ENCODE data around the gene IGF1R.

DNA sequence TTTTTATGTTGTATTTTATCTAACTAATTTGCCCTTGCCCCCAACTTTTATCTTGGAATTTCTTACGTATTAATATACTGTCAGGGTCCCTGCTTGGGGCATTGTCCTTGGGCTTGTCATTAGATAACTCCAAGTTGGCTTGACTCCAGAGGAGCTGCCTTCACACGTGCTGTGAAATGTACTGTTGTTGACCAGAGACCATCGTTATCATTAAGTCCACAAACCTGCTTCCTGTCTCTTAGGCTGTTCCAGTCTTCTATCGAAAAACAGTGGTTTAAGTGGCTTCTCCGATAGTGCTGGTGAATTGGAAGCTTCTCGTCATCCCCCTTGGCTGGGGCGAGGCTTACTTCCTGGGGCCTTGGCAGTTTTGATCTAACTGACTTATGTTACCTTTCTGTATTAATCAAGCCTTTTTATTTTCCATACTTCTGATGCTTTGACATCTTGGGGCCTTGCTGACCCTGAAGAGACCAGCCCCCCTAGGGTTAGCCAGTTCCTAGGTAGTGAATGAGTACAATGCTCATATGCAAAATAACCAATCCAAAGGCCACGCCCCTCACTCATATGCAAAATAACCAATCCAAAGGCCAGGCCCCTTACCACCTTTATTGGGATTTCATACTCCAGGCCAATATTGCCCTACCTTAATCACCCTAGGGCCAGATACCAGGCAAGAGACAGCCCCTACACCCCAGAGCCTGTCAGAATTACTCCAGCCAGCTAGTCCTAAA lies 164.5 kb downstream of the IGF1R start:
- TF ChIP-seq, protein P1, sequence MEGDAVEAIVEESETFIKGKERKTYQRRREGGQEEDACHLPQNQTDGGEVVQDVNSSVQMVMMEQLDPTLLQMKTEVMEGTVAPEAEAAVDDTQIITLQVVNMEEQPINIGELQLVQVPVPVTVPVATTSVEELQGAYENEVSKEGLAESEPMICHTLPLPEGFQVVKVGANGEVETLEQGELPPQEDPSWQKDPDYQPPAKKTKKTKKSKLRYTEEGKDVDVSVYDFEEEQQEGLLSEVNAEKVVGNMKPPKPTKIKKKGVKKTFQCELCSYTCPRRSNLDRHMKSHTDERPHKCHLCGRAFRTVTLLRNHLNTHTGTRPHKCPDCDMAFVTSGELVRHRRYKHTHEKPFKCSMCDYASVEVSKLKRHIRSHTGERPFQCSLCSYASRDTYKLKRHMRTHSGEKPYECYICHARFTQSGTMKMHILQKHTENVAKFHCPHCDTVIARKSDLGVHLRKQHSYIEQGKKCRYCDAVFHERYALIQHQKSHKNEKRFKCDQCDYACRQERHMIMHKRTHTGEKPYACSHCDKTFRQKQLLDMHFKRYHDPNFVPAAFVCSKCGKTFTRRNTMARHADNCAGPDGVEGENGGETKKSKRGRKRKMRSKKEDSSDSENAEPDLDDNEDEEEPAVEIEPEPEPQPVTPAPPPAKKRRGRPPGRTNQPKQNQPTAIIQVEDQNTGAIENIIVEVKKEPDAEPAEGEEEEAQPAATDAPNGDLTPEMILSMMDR (conservative IDR thresholded peaks at IDR 0.05; ENCODE audit: low read depth, low read length): no peak
- TF ChIP-seq EZH2phosphoT487 (IDR thresholded peaks at IDR 0.05; ENCODE audit: borderline replicate concordance, low read length): no peak
- TF ChIP-seq EZH2 (IDR thresholded peaks at IDR 0.05; ENCODE audit: low read length, unreplicated experiment): no peak
